ENCODE results near the gene IFI30.
A peak's percentile ranks its signal among the peaks of the same experiment; 100 is the strongest.

Gene IFI30

GRCh38 chr19:18171605-18172327 lies 1.8 kb upstream of the IFI30 start:
- no peak for DNase-seq

- no peak for DNase-seq
Observed at GRCh38 chr19:18172331-18173053, 1.1 kb upstream of the IFI30 start.

GRCh38 chr19:18173054-18173571 lies 500 bp upstream of the IFI30 start:
- no peak for DNase-seq

GRCh38 chr19:18174983-18175382 lies 1.4 kb downstream of the IFI30 start:
- DNase-seq, result no peak

- DNase-seq, result no peak
Observed at GRCh38 chr19:18176367-18177310, 3.0 kb downstream of the IFI30 start.

GRCh38 chr19:18179957-18180356 lies 6.3 kb downstream of the IFI30 start:
- no peak for DNase-seq

GRCh38 chr19:18183529-18183928 lies 9.9 kb downstream of the IFI30 start:
- no peak for DNase-seq

- DNase-seq, result no peak
Observed at GRCh38 chr19:18185538-18185937, 11.9 kb downstream of the IFI30 start.

- no peak for DNase-seq
Observed at GRCh38 chr19:18190278-18190677, 16.7 kb downstream of the IFI30 start.

- no peak for DNase-seq
Observed at GRCh38 chr19:18191640-18192062, 18.0 kb downstream of the IFI30 start.

- peak; percentile 98 to 100 (median 100) for DNase-seq
Observed at GRCh38 chr19:18192673-18193387, 19.2 kb downstream of the IFI30 start, which contains the start of gene MPV17L2. TSS of gene MPV17L2 (plus strand) at chr19:18193218. CDS start at chr19:18193282, 64 bp downstream.

- no peak for DNase-seq
Observed at GRCh38 chr19:18193388-18194180, 20.0 kb downstream of the IFI30 start.

- DNase-seq, result no peak
Observed at GRCh38 chr19:18194181-18194530, 20.5 kb downstream of the IFI30 start.

- DNase-seq, result peak in 1 of 4 experiments; percentile 25
Observed at GRCh38 chr19:18194554-18195238, 21.1 kb downstream of the IFI30 start.

GRCh38 chr19:18196511-18196845 lies 22.9 kb downstream of the IFI30 start:
- DNase-seq, result no peak

GRCh38 chr19:18197306-18197705 lies 23.7 kb downstream of the IFI30 start:
- no peak for DNase-seq

- DNase-seq, result no peak
Observed at GRCh38 chr19:18197941-18198340, 24.3 kb downstream of the IFI30 start.

- DNase-seq, result no peak
Observed at GRCh38 chr19:18198374-18198773, 24.8 kb downstream of the IFI30 start.

GRCh38 chr19:18202397-18202777 lies 28.8 kb downstream of the IFI30 start:
- no peak for DNase-seq

- no peak for DNase-seq
Observed at GRCh38 chr19:18202778-18203407, 29.3 kb downstream of the IFI30 start.

All from activated CD4-positive, CD25-positive, alpha-beta regulatory T cell (primary cell).